Measurements from ENCODE around the gene DSCAML1. TPM values are rescaled to one million over a fixed set of nuclear protein-coding genes. Genes with fewer than 3 reads are reported as not detected.
"Not testable (repeated sequence)": the region's sequence is repeated elsewhere in the genome, so short reads cannot be mapped to it uniquely, and the experiment has no call there.

Gene DSCAML1
- total RNA-seq, 1 experiment from 2014 or later, result not detected

DNA sequence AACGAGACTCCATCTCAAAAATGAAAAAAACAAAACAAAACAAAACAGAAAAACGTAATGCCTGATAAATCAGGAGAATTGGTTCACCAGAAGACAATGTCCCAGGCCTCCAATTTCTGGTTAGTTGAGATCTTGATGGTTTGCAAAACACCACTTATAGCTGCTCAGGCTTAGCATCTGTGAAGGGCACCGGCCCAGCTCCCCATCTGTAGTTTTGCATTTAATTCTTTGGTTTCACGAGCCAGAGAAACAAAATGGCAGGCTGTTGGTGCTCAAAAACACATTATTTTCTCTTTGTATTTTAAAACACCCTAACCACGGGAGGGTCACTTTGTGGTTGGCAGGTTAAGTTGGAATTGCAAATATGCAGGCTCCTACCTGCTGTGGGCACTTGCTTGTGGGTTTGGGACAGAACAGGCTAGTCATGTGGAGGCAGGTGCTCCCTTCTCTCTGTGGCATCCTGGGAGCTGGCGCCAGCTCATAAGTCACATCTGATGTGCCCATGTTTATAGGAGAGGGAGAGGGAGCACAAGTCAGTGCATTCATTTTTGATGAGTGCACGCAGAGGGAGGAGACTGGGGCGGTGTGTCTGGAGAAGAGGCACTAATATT, 323.4 kb downstream of the DSCAML1 start:
- peak; percentile 6 for DNase-seq (ENCODE audit: low read depth)

DNA sequence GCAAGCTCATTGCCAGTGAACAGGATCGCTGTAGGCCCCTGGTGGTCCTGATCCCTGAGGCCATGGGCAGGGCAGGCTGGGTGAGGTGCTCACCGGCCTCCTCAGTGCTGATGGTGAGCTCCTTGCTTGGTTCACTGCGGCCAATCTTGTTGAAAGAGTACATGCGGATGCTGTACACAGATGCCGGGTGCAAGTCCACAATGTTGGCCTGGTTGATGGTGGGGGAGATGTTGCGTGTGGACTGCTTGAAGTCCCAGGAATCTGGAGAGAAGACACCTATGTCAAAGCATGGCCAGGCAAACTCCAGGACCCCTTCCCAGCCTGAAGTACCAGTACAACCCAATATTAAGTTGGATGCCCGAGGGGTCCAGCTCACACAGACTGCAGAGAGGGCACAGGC, 325.2 kb downstream of the DSCAML1 start:
- DNase-seq (ENCODE audit: low read depth), result no peak

GRCh38 chr11:117470576-117470975, 326.4 kb downstream of the DSCAML1 start:
- no peak for DNase-seq (ENCODE audit: low read depth)

- no peak for DNase-seq (ENCODE audit: low read depth)
Measured at GRCh38 chr11:117468888-117469287, 328.1 kb downstream of the DSCAML1 start.

- no peak for DNase-seq (ENCODE audit: low read depth)
Measured at GRCh38 chr11:117467770-117468169, 329.2 kb downstream of the DSCAML1 start.

DNA sequence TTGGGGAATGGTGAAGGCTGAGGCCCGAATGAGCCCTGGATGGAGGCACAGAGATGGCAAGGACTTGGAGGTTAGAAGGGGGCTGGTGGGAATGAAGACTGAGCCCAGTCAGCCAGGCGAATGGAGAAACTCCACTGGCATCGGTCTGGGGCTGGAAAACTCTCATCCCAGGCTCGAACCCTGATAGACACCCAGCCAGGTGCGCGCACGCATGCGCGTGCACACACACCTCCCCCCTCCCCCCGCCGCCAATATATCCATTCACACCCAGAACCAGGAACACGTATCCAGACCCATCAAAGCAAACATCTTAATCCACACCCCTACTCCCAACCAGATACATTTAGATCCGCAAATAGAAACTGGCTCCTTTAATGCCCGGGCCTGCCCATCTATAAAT, 330.1 kb downstream of the DSCAML1 start:
- no peak for DNase-seq (ENCODE audit: low read depth)

GRCh38 chr11:117465236-117465997, 331.6 kb downstream of the DSCAML1 start:
- DNase-seq (ENCODE audit: low read depth), result no peak

DNA sequence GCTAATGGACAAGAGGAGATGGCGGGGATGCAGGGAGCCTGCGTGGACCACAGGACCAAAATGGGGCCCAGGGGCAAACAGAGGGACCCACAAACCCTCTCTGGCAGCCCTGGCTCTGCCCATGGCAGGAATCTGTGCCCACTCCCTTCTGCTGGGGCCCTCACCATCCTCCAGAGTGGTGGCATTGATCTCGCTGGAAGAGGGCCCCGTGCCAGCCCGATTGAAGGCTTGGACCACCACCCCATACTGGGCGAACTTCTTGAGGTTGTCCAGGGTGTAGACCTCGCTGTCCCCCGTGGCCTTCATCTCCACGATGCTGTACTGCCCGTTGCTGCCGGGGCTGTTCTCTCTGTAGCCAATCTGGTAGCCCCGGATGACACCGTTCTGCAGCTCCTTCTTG, 332.2 kb downstream of the DSCAML1 start:
- DNase-seq (ENCODE audit: low read depth), result no peak

GRCh38 chr11:117462864-117463247, 334.2 kb downstream of the DSCAML1 start:
- no peak for DNase-seq (ENCODE audit: low read depth)

GRCh38 chr11:117462183-117462863, 334.7 kb downstream of the DSCAML1 start:
- no peak for DNase-seq (ENCODE audit: low read depth)

DNA sequence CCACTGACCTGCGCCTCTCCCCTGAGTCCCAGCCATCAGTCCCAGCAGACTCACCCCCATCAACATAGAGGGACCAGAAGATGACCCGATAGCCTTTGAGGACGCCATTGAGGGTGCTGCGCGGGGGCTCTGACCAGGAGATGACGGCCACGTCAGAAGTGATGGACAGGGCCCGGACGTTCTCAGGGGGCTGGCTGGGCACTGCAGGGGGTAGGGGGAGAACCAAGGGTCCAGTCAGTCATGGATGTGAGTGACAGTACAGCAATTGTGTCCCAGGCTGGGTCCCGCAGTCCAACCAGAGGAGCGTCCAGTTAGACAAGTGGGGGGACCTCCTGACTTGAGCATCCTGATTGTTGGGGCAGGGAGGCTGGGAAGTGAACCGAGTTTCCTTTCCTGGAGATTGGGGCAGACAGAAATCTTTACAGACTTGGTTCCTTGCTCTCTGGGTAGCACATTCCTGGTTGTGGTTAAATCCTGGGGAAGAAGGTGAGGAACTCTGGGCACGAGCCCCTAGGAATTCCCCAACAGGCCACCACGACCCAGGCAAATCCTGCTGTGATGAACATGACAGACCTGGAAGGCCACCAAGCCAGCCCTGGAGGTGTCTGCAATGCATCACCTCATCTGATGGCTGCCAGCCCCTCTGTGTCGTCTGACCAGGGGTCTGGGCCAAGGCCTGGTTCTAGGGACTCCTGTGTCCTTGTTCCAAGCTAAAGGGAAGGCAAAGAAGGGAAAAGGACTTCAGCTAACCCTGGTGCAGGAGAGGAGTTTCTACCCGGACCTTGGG, 335.4 kb downstream of the DSCAML1 start:
- DNase-seq (ENCODE audit: low read depth), result no peak

DNA sequence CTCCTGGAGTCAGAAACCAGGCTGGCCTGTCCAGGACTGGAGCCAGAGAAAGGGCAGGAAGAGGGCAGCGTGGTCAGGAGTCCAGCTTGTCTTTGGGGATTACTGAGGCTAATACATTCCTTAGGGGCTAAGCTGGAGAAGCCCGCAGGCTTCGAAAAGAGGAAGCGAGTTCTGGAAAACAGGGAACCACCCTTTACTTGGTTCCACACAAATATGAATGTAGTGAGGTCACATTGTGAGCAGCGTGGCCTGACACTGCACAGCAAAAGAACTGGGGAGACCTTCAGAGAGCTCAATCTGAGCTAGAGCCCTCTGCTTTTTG, 337.1 kb downstream of the DSCAML1 start:
- DNase-seq (ENCODE audit: low read depth), result no peak

GRCh38 chr11:117459123-117459978, 337.7 kb downstream of the DSCAML1 start:
- no peak for DNase-seq (ENCODE audit: low read depth)

GRCh38 chr11:117458275-117459122, 338.5 kb downstream of the DSCAML1 start:
- no peak for DNase-seq (ENCODE audit: low read depth)

- DNase-seq (ENCODE audit: low read depth), result no peak
Measured at GRCh38 chr11:117457835-117458234, 339.2 kb downstream of the DSCAML1 start.

GRCh38 chr11:117457031-117457785, 339.8 kb downstream of the DSCAML1 start:
- DNase-seq (ENCODE audit: low read depth), result no peak

DNA sequence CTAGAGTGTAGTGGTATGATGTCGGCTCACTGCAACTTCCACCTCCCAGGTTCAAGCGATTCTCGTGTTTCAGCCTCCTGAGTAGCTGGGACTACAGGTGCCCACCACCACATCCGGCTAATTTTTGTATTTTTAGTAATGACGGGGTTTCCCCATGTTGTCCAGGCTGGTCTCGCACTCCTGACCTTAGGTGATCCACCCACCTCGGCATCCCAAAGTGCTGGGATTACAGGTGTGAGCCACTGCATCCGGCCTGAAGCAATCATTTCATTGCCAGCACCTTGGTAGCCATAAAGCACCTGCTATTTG, 340.3 kb downstream of the DSCAML1 start:
- DNase-seq (ENCODE audit: low read depth), result not testable (repeated sequence)

DNA sequence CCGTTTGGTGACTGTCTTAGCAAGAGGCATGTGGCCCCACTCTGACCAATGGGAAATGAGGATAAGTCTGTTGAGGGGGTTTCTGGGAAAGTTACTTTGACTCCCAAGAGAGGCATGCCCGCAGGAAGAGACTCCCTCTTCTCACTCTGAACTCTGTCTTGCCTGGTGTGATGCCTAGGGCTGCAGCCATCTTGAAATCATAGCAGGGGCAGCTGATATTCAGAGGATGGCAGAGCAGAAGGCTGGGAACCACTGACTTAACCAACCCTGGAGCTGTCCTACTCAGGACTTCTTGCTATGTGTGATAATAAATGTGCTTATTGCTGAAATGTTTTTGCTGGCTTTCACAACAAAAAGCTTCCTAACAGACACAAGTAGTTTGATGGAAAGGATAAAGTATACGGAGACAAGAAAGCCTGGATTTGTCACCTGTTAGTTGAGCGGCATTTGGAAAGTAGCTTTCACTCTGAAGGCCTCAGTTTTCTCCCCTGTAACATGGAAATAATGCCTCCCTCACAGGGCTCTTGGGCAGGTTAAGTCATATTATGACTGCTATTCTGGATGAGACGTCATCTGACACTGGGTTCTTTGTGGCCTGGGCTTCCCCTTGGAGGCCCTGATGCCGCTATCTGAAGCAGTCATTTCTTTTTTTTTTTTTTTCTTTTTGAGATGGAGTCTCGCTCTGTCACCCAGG, 340.8 kb downstream of the DSCAML1 start:
- no peak for DNase-seq (ENCODE audit: low read depth)

DNA sequence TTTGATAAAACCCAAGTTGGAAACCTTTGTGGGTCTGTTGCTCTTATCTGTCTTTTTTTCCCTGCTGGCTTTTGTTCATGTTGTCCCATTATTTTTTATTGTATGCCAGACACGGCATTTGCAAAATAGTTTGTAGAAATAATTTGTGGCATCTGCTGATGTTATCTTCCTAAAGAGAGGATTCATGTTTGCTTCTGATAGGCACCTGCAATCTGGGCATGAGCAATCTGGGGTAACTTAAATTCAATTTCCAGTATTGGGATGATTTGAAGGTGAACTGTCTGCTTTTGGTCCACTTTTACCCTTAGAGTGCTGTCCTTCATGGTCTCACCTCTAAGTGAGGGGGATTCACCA, 342.5 kb downstream of the DSCAML1 start:
- DNase-seq (ENCODE audit: low read depth), result no peak

Data from M059J (cell line).